Cardiac atrium fibroblast (primary cell): ENCODE data around the gene SCAF4. TPM values are rescaled to one million over a fixed set of nuclear protein-coding genes. Genes with fewer than 3 reads are reported as not detected.

Source experiments
- total RNA-seq: library from RNA; depleted of rRNA; stranded (reverse); fragments of >200 nt; gene quantifications from 2 replicates; pipeline ENCODE4 v1.2.3, GENCODE V29; 2015

Gene SCAF4
- 4.4 and 4.5 TPM in 2 replicates for total RNA-seq

GRCh38 chr21:31731857-31732596 lies at the start of gene SCAF4:
Gene SCAF4, minus strand, starts transcription at chr21:31732118. Its CDS starts 426 bp downstream, at chr21:31731692.

GRCh38 chr21:31659536-31660258 lies 72.2 kb downstream of the SCAF4 start, which contains the start of gene SOD1:
Gene SOD1, plus strand, starts transcription at chr21:31659693. Its CDS starts 77 bp downstream, at chr21:31659770.

Other genes with a start within 250 kb of the SCAF4 start
- gene SOD1, start 72.4 kb downstream of the SCAF4 start, total RNA-seq: 209 and 281 TPM in 2 replicates
- gene HUNK, start 140.9 kb upstream of the SCAF4 start, total RNA-seq: not detected in 2 replicates